HepG2 (cell line): ENCODE data around the gene APOC3. TPM values are rescaled to one million over a fixed set of nuclear protein-coding genes. Genes with fewer than 3 reads are reported as not detected.
A peak's percentile ranks its signal among the peaks of the same experiment; 100 is the strongest.

ENCODE experiments used
- FOXA3 ChIP-seq: IDR thresholded peaks from 2 replicates; pipeline ENCODE4 v1.6.1; 2016; ENCODE audit warnings: missing genetic modification reagents, missing compliant biosample characterization
- GFI1 ChIP-seq: sonication (generic); formaldehyde crosslinking; IDR thresholded peaks from 2 replicates; pipeline ENCODE4 v1.5.0; 2020; ENCODE audit warnings: missing genetic modification reagents, mild to moderate bottlenecking, borderline replicate concordance
- HES4 ChIP-seq: sonication (generic); formaldehyde crosslinking; IDR thresholded peaks from 2 replicates; pipeline ENCODE4 v1.9.0; 2021; ENCODE audit warnings: mild to moderate bottlenecking, missing genetic modification reagents, borderline replicate concordance
- JUND ChIP-seq: sonication (generic); formaldehyde crosslinking; IDR thresholded peaks from 2 replicates; pipeline ENCODE4 v1.8.0; 2022; ENCODE audit warnings: mild to moderate bottlenecking, missing genetic modification reagents
- NCOA5 ChIP-seq: sonication (generic); formaldehyde crosslinking; IDR thresholded peaks from 2 replicates; pipeline ENCODE4 v1.4.0; 2020; ENCODE audit warnings: missing genetic modification reagents
- RBM22 ChIP-seq: fragments of 200-400 bp; formaldehyde crosslinking; optimal IDR thresholded peaks from 2 replicates; pipeline ENCODE3; 2017; ENCODE audit warnings: mild to moderate bottlenecking, low read length, moderate library complexity
- RXRB ChIP-seq: IDR thresholded peaks from 2 replicates; pipeline ENCODE4 v1.6.1; 2016; ENCODE audit warnings: borderline replicate concordance, missing genetic modification reagents, missing compliant biosample characterization
- STAT5B ChIP-seq: sonication (generic); formaldehyde crosslinking; IDR thresholded peaks from 2 replicates; pipeline ENCODE4 v1.4.0; 2020; ENCODE audit warnings: missing genetic modification reagents
- TMF1 ChIP-seq: sonication (generic); formaldehyde crosslinking; IDR thresholded peaks from 2 replicates; pipeline ENCODE4 v1.8.1; 2022; ENCODE audit warnings: low read depth, missing genetic modification reagents
- ZNF264 ChIP-seq: sonication (generic); formaldehyde crosslinking; IDR thresholded peaks from 2 replicates; pipeline ENCODE4 v1.4.0; 2020; ENCODE audit warnings: missing genetic modification reagents
- ZNF296 ChIP-seq: sonication (generic); formaldehyde crosslinking; conservative IDR thresholded peaks from 2 replicates; pipeline ENCODE4 v1.5.0; 2020; ENCODE audit warnings: mild to moderate bottlenecking, missing genetic modification reagents
- ZNF33B ChIP-seq: sonication (generic); formaldehyde crosslinking; IDR thresholded peaks from 2 replicates; pipeline ENCODE4 v1.5.1; 2020; ENCODE audit warnings: mild to moderate bottlenecking, missing genetic modification reagents
- ZNF766 ChIP-seq: sonication (generic); formaldehyde crosslinking; IDR thresholded peaks from 2 replicates; pipeline ENCODE4 v1.5.0; 2020; ENCODE audit warnings: missing genetic modification reagents, borderline replicate concordance
- ZNF816 ChIP-seq: sonication (generic); formaldehyde crosslinking; IDR thresholded peaks from 2 replicates; pipeline ENCODE4 v1.8.0; 2022; ENCODE audit warnings: missing genetic modification reagents, mild to moderate bottlenecking, borderline replicate concordance
- ZSCAN31 ChIP-seq: sonication (generic); formaldehyde crosslinking; IDR thresholded peaks from 2 replicates; pipeline ENCODE4 v1.5.0; 2020; ENCODE audit warnings: low read depth, mild to moderate bottlenecking, missing genetic modification reagents
- polyA plus RNA-seq, 8 experiments: library from polyadenylated mRNA; depleted of rRNA in 3 of 8; stranded (reverse) in 7 of 8; unstranded in 1 of 8; fragments of >200 nt; fragmentation: Illumina TruSeq in 4 of 8; extraction: Trizol in 4 of 8; gene quantifications; 2 replicates each; pipeline versions ENCODE4 v1.2.1 to v1.2.3, GENCODE V29; 2011 to 2016; ENCODE audit warnings: low read depth in 4 of 8, missing spikeins in 1 of 8, mixed read lengths in 1 of 8; ENCODE audit not compliant: insufficient read depth in 1 of 8
- total RNA-seq, 5 experiments: library from RNA; depleted of rRNA; stranded (reverse); fragments of >200 nt; fragmentation: Illumina TruSeq; extraction: Trizol; gene quantifications; 2 replicates each; pipeline ENCODE4 v1.2.3, GENCODE V29; 2016; ENCODE audit warnings: low read depth in 1 of 5
- TF ChIP-seq, protein P1 (sequence below): sonication (generic); formaldehyde crosslinking; IDR thresholded peaks from one replicate; pipeline ENCODE4 v1.5.1; 2020; ENCODE audit warnings: mild to moderate bottlenecking, missing genetic modification reagents; ENCODE audit errors: not compliant biosample characterization
- TF ChIP-seq, protein P2 (sequence below): IDR thresholded peaks from 2 replicates; pipeline ENCODE4 v1.6.1; 2016; ENCODE audit warnings: control low read depth
- TF ChIP-seq, protein P3 (sequence below): sonication (generic); formaldehyde crosslinking; IDR thresholded peaks from 2 replicates; pipeline ENCODE4 v1.5.0; 2020; ENCODE audit warnings: mild to moderate bottlenecking, missing genetic modification reagents, borderline replicate concordance

APOC3 gene
- total and polyA plus RNA-seq, 2 of the 13 experiments (the other 11 are each of a cell fraction or from before 2014, with no cell fraction given) = 314 to 687 TPM

DNA sequence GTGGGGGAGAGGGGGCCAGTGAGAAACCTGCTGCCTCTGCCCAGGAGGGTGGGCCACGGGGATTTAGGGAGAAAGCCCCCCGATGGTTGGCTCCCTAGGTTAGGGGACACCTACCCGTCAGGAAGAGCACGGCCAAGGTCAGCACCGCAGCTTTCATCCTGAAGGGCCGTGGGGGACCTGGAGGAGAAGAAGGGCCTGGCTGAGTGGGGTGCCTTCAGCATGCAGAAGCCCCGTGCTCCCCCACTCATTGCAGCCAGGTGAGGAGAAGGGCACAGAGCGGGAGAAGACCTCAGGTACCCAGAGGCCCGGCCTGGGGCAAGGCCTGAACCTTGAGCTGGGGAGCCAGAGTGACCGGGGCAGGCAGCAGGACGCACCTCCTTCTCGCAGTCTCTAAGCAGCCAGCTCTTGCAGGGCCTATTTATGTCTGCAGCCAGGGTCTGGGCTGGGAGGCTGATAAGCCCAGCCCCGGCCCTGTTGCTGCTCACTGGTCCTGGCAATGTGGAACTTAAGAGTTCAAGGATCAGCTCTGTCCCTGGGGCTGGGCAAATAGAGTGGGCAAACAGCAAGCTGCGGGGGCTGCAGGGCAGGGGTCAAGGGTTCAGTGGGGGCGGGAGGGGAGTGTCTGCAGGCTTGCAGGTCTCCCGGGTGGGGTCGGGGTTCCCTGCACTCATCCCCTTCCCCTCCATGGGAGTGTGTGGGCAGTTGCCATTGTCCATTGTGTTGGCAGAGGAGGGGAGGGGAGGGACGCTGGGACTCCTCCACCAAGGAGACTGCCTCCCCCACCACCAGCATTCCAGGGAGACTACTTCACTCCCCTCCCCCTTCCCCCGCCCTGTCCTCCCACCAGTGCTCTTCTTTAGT is 7.8 kb downstream of the APOC3 start, which contains the start of gene APOA1 (continued):
- peak; percentile 89 for TF ChIP-seq FOXA3 (CRISPR knock-in tag)
- 0 out of 2 replicates have a peak, but pooled peaks have one; percentile 51 for TF ChIP-seq ZNF264 (CRISPR knock-in tag)
- TF ChIP-seq ZNF816 (CRISPR knock-in tag) = no peak
- TF ChIP-seq RBM22 = peak; percentile 88
- TF ChIP-seq, protein P1, sequence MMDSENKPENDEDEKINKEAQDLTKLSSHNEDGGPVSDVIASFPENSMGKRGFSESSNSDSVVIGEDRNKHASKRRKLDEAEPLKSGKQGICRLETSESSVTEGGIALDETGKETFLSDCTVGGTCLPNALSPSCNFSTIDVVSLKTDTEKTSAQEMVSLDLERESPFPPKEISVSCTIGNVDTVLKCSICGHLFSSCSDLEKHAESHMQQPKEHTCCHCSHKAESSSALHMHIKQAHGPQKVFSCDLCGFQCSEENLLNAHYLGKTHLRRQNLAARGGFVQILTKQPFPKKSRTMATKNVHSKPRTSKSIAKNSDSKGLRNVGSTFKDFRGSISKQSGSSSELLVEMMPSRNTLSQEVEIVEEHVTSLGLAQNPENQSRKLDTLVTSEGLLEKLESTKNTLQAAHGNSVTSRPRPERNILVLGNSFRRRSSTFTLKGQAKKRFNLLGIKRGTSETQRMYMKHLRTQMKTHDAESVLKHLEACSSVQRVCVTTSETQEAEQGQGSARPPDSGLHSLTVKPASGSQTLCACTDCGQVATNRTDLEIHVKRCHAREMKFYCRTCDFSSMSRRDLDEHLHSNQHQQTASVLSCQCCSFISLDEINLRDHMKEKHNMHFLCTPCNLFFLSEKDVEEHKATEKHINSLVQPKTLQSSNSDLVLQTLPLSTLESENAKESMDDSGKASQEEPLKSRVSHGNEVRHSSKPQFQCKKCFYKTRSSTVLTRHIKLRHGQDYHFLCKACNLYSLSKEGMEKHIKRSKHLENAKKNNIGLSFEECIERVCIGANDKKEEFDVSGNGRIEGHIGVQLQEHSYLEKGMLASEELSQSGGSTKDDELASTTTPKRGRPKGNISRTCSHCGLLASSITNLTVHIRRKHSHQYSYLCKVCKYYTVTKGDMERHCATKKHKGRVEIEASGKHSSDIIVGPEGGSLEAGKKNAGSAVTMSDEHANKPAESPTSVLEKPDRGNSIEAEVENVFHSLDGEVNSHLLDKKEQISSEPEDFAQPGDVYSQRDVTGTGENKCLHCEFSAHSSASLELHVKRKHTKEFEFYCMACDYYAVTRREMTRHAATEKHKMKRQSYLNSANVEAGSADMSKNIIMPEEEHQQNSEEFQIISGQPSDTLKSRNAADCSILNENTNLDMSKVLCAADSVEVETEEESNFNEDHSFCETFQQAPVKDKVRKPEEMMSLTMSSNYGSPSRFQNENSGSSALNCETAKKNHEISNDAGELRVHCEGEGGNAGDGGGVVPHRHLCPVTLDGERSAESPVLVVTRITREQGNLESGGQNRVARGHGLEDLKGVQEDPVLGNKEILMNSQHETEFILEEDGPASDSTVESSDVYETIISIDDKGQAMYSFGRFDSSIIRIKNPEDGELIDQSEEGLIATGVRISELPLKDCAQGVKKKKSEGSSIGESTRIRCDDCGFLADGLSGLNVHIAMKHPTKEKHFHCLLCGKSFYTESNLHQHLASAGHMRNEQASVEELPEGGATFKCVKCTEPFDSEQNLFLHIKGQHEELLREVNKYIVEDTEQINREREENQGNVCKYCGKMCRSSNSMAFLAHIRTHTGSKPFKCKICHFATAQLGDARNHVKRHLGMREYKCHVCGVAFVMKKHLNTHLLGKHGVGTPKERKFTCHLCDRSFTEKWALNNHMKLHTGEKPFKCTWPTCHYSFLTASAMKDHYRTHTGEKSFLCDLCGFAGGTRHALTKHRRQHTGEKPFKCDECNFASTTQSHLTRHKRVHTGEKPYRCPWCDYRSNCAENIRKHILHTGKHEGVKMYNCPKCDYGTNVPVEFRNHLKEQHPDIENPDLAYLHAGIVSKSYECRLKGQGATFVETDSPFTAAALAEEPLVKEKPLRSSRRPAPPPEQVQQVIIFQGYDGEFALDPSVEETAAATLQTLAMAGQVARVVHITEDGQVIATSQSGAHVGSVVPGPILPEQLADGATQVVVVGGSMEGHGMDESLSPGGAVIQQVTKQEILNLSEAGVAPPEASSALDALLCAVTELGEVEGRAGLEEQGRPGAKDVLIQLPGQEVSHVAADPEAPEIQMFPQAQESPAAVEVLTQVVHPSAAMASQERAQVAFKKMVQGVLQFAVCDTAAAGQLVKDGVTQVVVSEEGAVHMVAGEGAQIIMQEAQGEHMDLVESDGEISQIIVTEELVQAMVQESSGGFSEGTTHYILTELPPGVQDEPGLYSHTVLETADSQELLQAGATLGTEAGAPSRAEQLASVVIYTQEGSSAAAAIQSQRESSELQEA (CRISPR knock-in tag) = peak; percentile 67
- TF ChIP-seq, protein P2, sequence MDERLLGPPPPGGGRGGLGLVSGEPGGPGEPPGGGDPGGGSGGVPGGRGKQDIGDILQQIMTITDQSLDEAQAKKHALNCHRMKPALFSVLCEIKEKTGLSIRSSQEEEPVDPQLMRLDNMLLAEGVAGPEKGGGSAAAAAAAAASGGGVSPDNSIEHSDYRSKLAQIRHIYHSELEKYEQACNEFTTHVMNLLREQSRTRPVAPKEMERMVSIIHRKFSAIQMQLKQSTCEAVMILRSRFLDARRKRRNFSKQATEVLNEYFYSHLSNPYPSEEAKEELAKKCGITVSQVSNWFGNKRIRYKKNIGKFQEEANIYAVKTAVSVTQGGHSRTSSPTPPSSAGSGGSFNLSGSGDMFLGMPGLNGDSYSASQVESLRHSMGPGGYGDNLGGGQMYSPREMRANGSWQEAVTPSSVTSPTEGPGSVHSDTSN = no peak
- TF ChIP-seq RXRB (CRISPR knock-in tag) = peak; percentile 92
- TF ChIP-seq, protein P3, sequence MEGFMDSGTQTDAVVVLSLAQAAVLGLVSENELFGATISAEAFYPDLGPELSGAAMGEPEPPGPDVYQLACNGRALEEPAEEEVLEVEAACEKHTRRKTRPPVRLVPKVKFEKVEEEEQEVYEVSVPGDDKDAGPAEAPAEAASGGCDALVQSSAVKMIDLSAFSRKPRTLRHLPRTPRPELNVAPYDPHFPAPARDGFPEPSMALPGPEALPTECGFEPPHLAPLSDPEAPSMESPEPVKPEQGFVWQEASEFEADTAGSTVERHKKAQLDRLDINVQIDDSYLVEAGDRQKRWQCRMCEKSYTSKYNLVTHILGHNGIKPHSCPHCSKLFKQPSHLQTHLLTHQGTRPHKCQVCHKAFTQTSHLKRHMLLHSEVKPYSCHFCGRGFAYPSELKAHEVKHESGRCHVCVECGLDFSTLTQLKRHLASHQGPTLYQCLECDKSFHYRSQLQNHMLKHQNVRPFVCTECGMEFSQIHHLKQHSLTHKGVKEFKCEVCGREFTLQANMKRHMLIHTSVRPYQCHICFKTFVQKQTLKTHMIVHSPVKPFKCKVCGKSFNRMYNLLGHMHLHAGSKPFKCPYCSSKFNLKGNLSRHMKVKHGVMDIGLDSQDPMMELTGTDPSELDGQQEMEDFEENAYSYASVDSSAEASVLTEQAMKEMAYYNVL (CRISPR knock-in tag) = peak; percentile 90; the same call in 1 of the 2 replicates
- TF ChIP-seq GFI1 (CRISPR knock-in tag) = peak; percentile 53
- no peak for TF ChIP-seq JUND (CRISPR knock-in tag)
- peak; percentile 92; the same call in 1 of the 2 replicates for TF ChIP-seq ZNF33B (CRISPR knock-in tag)
- no peak for TF ChIP-seq NCOA5
- peak; percentile 82; the same call in 1 of the 2 replicates for TF ChIP-seq HES4
- 0 out of 2 replicates have a peak, but pooled peaks have one; percentile 62 for TF ChIP-seq STAT5B (CRISPR knock-in tag)
- peak; percentile 85 for TF ChIP-seq ZNF766 (CRISPR knock-in tag)
- 0 out of 2 replicates have a peak, but pooled peaks have one; percentile 1 for TF ChIP-seq ZNF296
- peak; percentile 91 for TF ChIP-seq TMF1
- peak; percentile 76; the same call in 1 of the 2 replicates for TF ChIP-seq ZSCAN31 (CRISPR knock-in tag)
